ENCODE data around the gene CBARP.
"Not testable (repeated sequence)": the region's sequence is repeated elsewhere in the genome, so short reads cannot be mapped to it uniquely, and the experiment has no call there.

CBARP gene

DNA sequence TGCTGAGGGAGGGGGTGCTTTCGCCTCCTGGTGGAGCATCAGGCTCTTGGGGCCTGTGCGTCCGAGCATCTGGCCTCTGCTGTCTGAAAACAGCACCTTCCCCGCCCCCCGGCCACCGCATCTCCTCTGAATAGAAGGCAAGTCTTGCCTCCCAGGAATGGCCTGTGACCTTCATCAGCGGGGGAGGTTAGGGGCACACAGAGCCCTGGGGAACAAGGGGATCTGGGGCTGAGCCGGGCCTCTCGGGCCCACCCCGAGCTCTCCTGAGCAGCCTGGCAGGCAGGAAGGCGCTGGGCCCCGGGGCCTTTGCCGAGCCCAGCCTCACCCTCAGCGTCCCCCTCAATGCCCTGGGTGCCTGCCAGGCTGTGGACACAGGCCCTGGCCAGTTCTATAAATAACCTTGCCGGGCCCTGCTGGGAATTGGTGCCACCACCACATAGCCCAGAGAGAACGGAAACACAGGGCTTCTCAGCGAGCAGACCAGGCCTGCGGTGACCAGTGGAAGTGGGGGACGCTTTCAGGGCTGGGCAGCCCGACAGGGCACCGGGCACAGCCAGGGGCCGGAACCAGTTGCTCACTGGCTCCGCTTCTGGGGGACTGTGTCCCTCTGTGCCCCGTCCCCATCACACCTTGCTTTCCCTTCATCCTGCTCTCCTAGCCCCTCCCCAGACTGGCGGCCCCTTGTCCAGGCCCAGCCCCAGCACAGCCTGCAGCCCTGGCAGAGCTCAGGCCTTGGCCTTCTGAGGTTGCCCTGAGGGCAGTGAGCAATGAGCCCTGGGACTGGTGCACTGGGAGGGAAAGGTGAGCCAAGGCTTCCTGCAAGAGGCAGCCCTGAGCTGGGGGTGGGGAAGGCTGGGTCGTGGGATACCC lies 22.7 kb downstream of the CBARP start:
- Mint-ChIP-seq H3K4me1 (ENCODE audit: low read depth) (peaks cover 16% of the 10 kb centered on the region), H3K9me3 (no peaks in the 10 kb centered on the region), H3K27me3 (ENCODE audit: low read depth) (no peaks in the 10 kb centered on the region), H3K4me3 (no peak overlapping the region), H3K27ac (peak overlapping the region; percentile 15), H3K36me3 (ENCODE audit: low read depth) (peaks cover 13% of the 10 kb centered on the region)

DNA sequence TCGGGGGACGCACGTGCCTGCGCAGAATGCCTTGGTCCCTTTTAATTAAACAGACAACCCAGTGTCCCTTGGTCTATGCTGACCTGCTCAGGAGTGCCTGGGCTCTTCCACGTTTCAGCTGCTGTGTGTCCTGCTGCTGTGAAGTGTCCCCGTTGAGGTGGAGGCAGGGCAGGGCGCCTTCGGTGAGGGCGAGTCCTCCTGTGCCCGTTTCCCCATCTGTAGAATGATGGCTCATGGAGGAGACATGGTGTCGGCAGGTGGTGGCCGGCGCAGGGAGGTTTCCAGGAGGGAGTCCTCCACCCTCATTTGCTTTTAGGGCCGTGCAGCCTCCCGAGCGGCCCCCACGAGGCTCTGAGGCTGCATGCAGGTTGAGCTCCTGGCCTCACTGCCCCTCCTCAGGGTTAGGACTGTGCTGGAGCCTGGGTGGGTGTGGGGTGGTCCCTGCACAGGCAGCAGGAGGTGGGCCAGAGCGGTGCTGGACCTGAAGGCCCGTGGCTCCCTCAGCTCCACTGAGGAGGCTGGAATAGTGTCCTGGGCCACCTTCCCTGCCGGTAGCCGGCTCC lies 23.4 kb downstream of the CBARP start:
- no peaks in the 10 kb centered on the region for H3K9me3 Mint-ChIP-seq
- peaks cover 18% of the 10 kb centered on the region for H3K4me1 Mint-ChIP-seq (ENCODE audit: low read depth)
- no peaks in the 10 kb centered on the region for H3K27me3 Mint-ChIP-seq (ENCODE audit: low read depth)
- peaks cover 16% of the 10 kb centered on the region for H3K36me3 Mint-ChIP-seq (ENCODE audit: low read depth)
- H3K27ac Mint-ChIP-seq, result peak overlapping the region; percentile 98
- H3K4me3 Mint-ChIP-seq, result peak overlapping the region; percentile 77

DNA sequence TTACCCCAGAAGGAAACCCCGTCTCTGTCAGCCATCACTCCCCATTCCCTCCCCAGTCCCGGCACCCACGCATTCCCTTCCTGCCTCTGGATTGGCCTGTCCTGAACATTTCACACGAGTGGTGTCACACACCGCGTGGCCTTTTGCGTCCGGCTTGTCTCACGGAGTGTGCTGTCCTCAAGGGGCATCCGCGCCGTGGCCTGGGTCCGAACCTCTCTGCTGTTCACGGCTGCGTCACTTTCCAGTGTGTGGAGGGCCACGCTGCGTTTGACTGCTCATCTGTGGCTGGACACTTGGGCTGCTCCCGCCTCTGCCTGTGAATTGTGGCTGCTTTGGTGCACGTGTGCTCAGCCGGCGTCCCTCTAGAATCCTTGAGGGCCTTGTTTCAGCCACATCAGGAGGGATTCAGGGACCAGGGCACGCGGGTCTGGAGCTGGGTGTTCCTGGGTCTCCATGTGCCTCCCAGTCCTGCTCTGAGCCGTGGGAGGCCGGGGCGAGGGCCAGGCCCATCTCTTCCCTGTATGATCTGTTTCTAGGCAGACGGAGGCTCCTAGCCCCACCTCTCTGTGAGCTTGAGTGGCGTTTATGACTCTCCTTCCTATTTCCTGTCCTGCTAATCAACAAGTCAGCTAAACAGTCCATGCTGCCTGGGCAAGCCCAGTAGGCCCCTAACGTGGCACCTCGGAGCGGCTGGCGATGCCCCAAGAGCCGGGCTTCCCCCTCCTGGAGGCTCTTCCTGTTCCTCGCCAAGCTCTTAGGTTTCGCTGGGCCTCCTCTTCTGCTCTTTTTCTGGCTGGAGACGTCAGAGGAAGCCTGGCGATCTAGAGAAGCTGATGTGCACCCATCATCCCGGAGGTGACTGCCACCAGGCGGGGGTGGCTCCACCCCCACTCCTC lies 24.2 kb downstream of the CBARP start:
- Mint-ChIP-seq H3K36me3 (ENCODE audit: low read depth) (peaks cover 16% of the 10 kb centered on the region), H3K9me3 (no peaks in the 10 kb centered on the region), H3K4me1 (ENCODE audit: low read depth) (peaks cover 20% of the 10 kb centered on the region)

DNA sequence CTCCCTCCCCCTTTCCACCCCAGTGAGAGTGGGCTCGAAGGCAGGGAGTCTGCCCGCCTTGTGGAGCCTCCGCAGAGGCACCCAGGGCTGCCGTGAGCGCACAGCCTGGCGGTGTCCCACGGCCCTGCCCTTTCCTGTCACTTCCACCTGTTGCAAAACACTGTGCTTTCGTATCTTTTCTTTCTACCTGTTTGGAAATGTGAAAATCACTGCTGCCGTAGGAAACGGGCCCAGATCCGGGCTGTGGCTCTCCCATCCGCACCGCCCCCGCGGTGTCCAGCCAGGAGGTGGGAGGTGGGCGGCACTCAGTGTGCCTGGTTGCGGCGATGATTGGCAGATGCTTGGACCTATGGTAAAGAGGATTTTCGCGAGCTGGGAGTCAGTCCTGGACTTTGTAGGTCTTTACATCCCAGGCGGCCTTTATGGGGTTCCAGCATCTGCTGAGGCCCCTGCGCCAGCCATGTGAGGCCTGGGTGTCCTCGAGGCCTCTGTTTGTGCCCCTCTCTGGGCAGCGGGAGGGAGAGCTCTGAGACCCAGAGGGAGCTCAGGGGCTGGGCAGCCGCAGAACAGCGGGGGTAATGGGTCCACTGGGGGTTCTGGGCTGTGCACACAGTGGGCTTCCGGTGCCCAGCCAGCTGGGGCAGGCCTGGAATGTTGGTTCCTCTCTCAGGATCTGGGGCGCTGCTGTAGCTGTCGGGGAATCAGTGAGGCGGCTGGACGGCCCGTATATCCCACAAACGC lies 26.1 kb downstream of the CBARP start:
- peaks cover 32% of the 10 kb centered on the region for H3K4me1 Mint-ChIP-seq (ENCODE audit: low read depth)
- H3K27me3 Mint-ChIP-seq (ENCODE audit: low read depth), result no peaks in the 10 kb centered on the region
- H3K4me3 Mint-ChIP-seq, result peak overlapping the region; percentile 44
- no peak overlapping the region for H3K27ac Mint-ChIP-seq
- peaks cover 22% of the 10 kb centered on the region for H3K36me3 Mint-ChIP-seq (ENCODE audit: low read depth)
- no peaks in the 10 kb centered on the region for H3K9me3 Mint-ChIP-seq

More for the DNA sequence above, 24.2 kb downstream of the CBARP start:
- H3K4me3 Mint-ChIP-seq, result peak overlapping the region; percentile 77
- no peaks in the 10 kb centered on the region for H3K27me3 Mint-ChIP-seq (ENCODE audit: low read depth)
- H3K27ac Mint-ChIP-seq, result peak overlapping the region; percentile 98

DNA sequence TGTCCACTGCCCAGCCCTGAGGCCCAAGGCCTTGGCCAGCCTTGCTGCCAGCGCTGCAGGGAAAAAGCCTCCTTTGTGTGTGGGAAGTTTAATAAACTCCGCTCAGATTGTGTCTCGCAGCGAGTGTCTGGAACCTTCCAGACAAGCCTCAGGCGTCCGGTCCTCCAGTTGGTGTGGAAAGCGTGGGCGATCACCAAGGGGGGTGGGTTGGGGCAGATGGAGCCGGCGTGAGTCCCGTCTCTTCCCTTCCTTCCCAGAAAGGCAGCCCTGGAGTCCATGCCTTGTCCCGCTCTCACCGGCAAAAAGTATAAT lies 27.6 kb downstream of the CBARP start:
- H3K4me3 Mint-ChIP-seq, result no peak overlapping the region
- no peak overlapping the region for H3K27ac Mint-ChIP-seq
- no peaks in the 10 kb centered on the region for H3K27me3 Mint-ChIP-seq (ENCODE audit: low read depth)
- H3K4me1 Mint-ChIP-seq (ENCODE audit: low read depth), result peaks cover 33% of the 10 kb centered on the region
- H3K36me3 Mint-ChIP-seq (ENCODE audit: low read depth), result peaks cover 23% of the 10 kb centered on the region
- H3K9me3 Mint-ChIP-seq, result no peaks in the 10 kb centered on the region

GRCh38 chr19:1208830-1209229 lies 29.0 kb downstream of the CBARP start:
- H3K27me3 Mint-ChIP-seq (ENCODE audit: low read depth); H3K27ac Mint-ChIP-seq; H3K9me3 Mint-ChIP-seq: not testable (repeated sequence)
- H3K4me1 Mint-ChIP-seq (ENCODE audit: low read depth), result peaks cover 30% of the 10 kb centered on the region
- peaks cover 21% of the 10 kb centered on the region for H3K36me3 Mint-ChIP-seq (ENCODE audit: low read depth)
- H3K4me3 Mint-ChIP-seq, result peak overlapping the region; percentile 21

DNA sequence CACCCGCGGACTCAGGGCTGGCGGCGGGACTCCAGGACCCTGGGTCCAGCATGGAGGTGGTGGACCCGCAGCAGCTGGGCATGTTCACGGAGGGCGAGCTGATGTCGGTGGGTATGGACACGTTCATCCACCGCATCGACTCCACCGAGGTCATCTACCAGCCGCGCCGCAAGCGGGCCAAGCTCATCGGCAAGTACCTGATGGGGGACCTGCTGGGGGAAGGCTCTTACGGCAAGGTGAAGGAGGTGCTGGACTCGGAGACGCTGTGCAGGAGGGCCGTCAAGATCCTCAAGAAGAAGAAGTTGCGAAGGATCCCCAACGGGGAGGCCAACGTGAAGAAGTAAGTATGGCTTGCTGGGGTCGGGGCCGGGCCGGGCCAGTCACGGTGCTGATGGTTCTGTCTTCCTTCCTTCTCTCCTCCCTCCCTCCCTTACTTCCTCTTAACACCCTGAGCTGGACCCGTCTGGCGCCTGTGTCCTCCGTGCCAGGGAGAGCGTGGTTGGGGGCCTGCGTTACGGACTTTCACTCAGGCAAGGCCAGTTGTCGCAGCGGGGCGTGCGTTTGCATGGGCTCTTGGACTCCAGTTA lies 30.8 kb downstream of the CBARP start:
- Mint-ChIP-seq H3K9me3 (no peaks in the 10 kb centered on the region), H3K36me3 (ENCODE audit: low read depth) (peaks cover 17% of the 10 kb centered on the region), H3K27me3 (ENCODE audit: low read depth) (no peaks in the 10 kb centered on the region), H3K4me3 (peak overlapping the region; percentile 94), H3K27ac (peak overlapping the region; percentile 89), H3K4me1 (ENCODE audit: low read depth) (peaks cover 32% of the 10 kb centered on the region)

DNA sequence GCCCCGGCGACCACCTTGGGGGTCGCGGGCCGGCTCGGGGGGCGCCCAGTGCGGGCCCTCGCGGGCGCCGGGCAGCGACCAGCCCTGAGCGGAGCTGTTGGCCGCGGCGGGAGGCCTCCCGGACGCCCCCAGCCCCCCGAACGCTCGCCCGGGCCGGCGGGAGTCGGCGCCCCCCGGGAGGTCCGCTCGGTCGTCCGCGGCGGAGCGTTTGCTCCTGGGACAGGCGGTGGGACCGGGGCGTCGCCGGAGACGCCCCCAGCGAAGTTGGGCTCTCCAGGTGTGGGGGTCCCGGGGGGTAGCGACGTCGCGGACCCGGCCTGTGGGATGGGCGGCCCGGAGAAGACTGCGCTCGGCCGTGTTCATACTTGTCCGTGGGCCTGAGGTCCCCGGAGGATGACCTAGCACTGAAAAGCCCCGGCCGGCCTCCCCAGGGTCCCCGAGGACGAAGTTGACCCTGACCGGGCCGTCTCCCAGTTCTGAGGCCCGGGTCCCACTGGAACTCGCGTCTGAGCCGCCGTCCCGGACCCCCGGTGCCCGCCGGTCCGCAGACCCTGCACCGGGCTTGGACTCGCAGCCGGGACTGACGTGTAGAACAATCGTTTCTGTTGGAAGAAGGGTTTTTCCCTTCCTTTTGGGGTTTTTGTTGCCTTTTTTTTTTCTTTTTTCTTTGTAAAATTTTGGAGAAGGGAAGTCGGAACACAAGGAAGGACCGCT lies 31.5 kb downstream of the CBARP start:
- peaks cover 29% of the 10 kb centered on the region for H3K4me1 Mint-ChIP-seq (ENCODE audit: low read depth)

GRCh38 chr19:1205114-1206099 lies 32.4 kb downstream of the CBARP start, which contains the start of gene STK11:
Gene STK11, plus strand, starts transcription at chr19:1205778. Its CDS starts 1,136 bp downstream, at chr19:1206914.
- H3K27me3 Mint-ChIP-seq (ENCODE audit: low read depth), result no peaks in the 10 kb centered on the region
- no peaks in the 10 kb centered on the region for H3K9me3 Mint-ChIP-seq
- peaks cover 12% of the 10 kb centered on the region for H3K36me3 Mint-ChIP-seq (ENCODE audit: low read depth)
- peak within 1 kb of the TSS; percentile 89 for H3K27ac Mint-ChIP-seq
- H3K4me3 Mint-ChIP-seq, result peak within 1 kb of the TSS; percentile 94
- H3K4me1 Mint-ChIP-seq (ENCODE audit: low read depth), result peaks cover 27% of the 10 kb centered on the region

More for the DNA sequence above, 31.5 kb downstream of the CBARP start:
- Mint-ChIP-seq H3K4me3 (peak overlapping the region; percentile 94), H3K36me3 (ENCODE audit: low read depth) (peaks cover 14% of the 10 kb centered on the region), H3K27ac (peak overlapping the region; percentile 89), H3K27me3 (ENCODE audit: low read depth) (no peaks in the 10 kb centered on the region), H3K9me3 (no peaks in the 10 kb centered on the region)

DNA sequence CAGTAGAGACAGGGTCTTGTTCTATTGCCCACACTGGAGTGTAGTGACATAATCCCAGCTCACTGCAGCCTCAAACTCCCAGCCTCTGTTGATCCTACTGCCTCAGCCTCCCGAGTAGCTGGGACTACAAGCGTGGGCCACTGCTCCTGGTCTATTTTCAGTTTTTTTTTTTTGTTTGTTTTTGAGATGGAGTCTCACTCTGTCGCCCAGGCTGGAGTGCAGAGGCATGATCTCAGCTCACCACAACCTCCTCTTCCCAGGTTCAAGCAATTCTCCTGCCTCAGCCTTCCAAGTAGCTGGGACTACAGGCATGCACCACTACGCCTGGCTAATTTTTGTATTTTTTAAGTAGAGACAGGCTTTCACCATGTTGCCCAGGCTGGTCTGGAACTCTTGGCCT lies 37.2 kb downstream of the CBARP start:
- not testable (repeated sequence) for H3K27ac Mint-ChIP-seq; H3K4me1 Mint-ChIP-seq (ENCODE audit: low read depth); H3K36me3 Mint-ChIP-seq (ENCODE audit: low read depth); H3K4me3 Mint-ChIP-seq; H3K27me3 Mint-ChIP-seq (ENCODE audit: low read depth); H3K9me3 Mint-ChIP-seq

DNA sequence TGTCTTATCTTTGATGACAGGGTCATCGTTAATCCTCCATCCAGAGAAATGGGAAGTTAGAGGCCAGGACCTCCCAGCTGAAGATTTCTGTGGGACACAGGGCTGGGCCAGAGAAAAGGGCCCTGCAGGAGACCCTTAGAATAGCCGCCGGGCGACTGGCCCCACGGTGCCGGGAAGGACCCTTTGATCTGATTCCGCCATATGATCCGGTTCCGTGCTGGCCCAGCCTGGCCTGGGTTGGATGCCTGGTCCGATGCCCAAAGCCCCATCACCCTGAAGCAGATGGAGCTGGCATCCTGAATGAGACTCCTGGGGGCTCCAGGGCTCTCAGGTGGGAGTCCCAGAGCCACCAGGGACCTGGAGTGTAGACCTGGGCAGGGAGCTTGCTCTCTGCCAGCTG lies 38.3 kb downstream of the CBARP start:
- Mint-ChIP-seq H3K27ac (no peak overlapping the region), H3K4me1 (ENCODE audit: low read depth) (peaks cover 9% of the 10 kb centered on the region), H3K9me3 (no peaks in the 10 kb centered on the region), H3K27me3 (ENCODE audit: low read depth) (no peaks in the 10 kb centered on the region), H3K4me3 (no peak overlapping the region), H3K36me3 (ENCODE audit: low read depth) (peaks cover 2% of the 10 kb centered on the region)

DNA sequence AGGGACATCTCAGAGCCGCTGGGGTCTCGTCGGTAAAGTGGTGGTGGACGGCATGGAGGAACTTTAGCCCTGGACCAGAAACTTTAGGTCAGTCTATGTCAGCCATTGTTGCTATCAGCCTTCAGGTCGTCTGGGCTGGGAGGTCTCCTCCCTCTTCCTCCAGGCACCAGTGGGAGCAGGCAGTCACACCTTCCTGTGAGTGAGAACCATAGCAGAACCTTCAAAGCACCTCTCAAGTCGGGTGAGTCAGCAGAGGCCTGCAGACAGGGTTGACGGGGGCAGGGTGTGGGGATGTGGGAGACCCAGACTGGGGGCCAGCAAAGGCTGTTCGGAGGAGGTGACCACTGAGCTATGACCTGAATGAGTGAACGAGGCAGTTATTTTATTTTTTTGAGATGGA lies 48.4 kb downstream of the CBARP start:
- peaks cover 17% of the 10 kb centered on the region for H3K4me1 Mint-ChIP-seq (ENCODE audit: low read depth)
- no peaks in the 10 kb centered on the region for H3K27me3 Mint-ChIP-seq (ENCODE audit: low read depth)
- H3K4me3 Mint-ChIP-seq, result peak overlapping the region; percentile 66
- H3K36me3 Mint-ChIP-seq (ENCODE audit: low read depth), result no peaks in the 10 kb centered on the region
- peak overlapping the region; percentile 84 for H3K27ac Mint-ChIP-seq
- H3K9me3 Mint-ChIP-seq, result no peaks in the 10 kb centered on the region
